GM18873 (cell line): Measurements from ENCODE around the gene CLEC17A.
A peak's percentile ranks its signal among the peaks of the same experiment; 100 is the strongest.
"Not testable (repeated sequence)": the region's sequence is repeated elsewhere in the genome, so short reads cannot be mapped to it uniquely, and the experiment has no call there.

ENCODE experiments used
- ATAC-seq: cut with Tn5 transposase; IDR thresholded peaks from one replicate; pipeline ENCODE4 v1.9.1; 2021; ENCODE audit warnings: mild to moderate bottlenecking, moderate library complexity, moderate number of reproducible peaks; ENCODE audit not compliant: unreplicated experiment, low FRiP score

CLEC17A gene

GRCh38 chr19:14558370-14559066 is 24.4 kb upstream of the CLEC17A start:
- no peak for ATAC-seq

DNA sequence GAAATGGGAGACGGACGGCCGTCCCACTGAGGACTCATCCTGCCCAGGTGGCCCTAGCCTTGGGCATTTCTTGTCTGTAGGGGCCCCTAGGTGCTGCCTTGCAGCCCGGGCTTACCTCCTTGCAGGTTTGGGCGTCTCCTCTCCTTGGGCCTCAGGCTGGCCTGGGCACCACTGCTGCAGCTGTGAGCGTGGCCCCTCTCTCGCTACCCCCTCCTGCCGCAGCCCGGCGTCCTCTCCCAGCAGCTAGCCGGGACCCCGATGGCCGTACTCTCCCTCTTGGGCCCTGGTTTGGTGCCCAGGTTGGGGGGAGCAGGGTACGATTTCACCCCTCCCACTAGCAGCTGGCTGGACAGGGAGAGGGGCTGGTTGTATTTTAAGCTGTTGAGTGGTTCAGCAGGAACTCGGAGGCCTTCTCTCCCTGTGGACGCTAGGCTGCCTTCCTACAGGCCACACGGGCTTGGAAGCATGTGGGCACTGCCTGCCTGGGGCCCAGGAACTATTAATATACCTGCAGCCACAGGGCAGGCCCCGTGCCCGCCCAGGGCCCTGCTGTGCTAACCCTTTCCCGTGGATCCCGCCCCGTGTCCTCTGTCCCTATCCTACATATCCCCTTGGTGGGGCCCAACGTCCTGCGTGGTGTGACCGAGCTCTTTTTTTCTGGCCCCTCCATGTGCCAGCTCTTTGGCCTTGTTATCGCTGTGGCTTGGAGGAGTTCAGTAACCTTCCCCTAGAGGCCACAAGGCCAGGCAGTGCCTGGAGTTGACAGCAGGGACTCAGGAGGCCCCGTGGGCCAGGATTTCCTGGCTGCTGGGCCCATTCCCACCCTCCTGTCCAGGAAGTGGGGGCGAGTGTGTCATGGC is 22.7 kb upstream of the CLEC17A start:
- ATAC-seq: no peak

- ATAC-seq: no peak
Observed at GRCh38 chr19:14560776-14561108, 22.1 kb upstream of the CLEC17A start.

- no peak for ATAC-seq
Observed at GRCh38 chr19:14561249-14561648, 21.6 kb upstream of the CLEC17A start.

DNA sequence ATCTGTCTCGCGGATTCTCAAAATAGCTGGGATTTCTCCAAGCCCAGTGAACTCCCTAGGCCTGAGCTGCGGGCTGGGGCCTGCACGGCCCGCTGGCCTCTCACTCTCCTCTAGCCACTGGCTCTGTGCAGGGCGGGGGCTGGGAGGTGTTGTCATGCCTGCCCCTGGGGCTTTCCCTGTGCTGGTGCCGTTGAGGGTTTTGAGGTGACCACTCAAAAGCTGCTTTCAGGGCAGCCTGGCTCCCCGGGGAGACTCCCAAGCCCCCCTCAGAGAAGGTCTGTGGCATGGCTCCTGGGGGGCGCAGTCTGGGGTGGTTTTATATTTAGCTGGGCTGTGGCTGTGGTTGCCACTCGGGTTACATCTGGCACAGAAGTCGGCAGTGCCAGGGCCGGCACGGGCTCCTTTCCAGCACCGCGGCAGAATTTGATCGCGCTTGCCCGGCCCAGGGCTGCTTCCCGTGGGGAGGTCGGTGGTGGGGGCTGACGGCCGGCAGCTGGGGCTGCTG is 21.0 kb upstream of the CLEC17A start:
- ATAC-seq: no peak

- no peak for ATAC-seq
Observed at GRCh38 chr19:14562660-14563589, 20.0 kb upstream of the CLEC17A start.

GRCh38 chr19:14563590-14563926 is 19.3 kb upstream of the CLEC17A start:
- no peak for ATAC-seq

- ATAC-seq: no peak
Observed at GRCh38 chr19:14563989-14564651, 18.8 kb upstream of the CLEC17A start.

GRCh38 chr19:14564652-14565297 is 18.1 kb upstream of the CLEC17A start:
- ATAC-seq: not testable (repeated sequence)

- ATAC-seq: no peak
Observed at GRCh38 chr19:14565298-14565679, 17.6 kb upstream of the CLEC17A start.

GRCh38 chr19:14565765-14566711 is 16.8 kb upstream of the CLEC17A start:
- ATAC-seq: no peak

- no peak for ATAC-seq
Observed at GRCh38 chr19:14566712-14567077, 16.2 kb upstream of the CLEC17A start.

GRCh38 chr19:14567079-14567478 is 15.8 kb upstream of the CLEC17A start:
- ATAC-seq: no peak

- ATAC-seq: no peak
Observed at GRCh38 chr19:14570864-14571527, 11.9 kb upstream of the CLEC17A start.

DNA sequence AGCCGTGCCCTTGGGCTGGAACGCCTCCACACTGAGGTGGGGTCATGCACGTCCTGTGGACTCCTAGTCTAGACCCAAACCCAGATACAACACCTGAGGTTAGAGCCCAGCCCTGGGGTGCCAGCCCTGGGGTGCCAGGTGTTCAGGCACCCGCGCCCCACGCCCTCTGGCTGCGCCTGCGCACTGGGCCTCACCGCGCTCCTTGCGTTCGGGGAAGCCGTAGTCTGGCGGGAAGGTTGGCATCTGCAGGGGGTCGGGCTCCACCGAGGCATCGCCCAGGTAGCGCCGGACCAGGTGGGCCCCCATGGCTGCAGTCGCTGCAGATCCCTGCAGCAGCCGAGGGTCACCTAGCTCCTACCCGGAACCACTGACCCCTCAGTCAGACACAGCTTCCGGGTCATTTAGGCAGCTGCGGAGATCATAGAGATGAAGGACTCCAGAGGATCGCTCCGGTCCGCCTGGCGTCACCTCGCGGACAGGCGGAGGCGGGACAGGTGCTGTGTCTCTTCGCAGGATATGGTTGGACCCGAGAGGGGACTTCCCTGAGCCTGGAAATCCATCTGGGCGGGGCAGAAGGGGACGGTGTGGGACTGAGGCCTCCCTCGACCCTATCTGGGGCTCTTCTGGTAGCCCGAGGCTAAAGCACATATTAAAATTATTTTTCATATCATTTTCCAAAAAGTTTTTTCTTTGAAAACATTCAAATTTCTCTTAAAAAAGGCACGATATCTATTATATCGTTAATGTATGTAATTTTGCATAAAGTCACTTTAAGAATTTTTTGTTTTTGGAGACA is 11.0 kb upstream of the CLEC17A start, which contains the start of gene NDUFB7:
Gene NDUFB7 (minus strand): TSS at position 372 of the 796 bp plus-strand sequence. CDS start 66 bp downstream, at position 306.
- peak; percentile 86 for ATAC-seq

DNA sequence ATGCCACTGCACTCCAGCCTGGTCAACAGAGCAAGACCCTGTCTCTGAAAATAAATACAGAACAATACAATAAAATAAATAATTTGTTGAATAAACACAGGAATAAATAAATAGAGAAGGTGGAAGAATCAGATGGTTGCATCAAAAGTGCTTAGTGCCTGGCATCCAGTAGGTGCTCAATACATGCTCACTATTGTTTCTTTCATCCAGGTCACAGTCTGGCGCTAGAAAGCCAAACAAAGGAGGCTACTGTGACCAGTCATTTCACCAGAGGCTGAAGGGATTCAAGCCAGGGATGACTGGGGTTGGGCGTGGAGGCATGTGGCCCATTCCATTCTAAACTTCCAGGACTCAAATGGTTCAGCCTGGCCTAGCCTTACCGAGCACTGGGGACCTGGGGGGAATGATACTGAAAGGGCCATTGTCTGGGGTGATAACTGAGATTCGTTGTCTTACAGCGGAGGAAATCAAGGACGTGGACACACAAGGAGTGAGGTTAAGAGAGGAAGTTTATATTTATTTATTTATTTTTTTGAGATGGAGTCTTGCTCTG is 7.4 kb upstream of the CLEC17A start:
- no peak for ATAC-seq

GRCh38 chr19:14576363-14576762 is 6.5 kb upstream of the CLEC17A start:
- ATAC-seq: no peak
